T1000 (cell line): ENCODE measurements around the gene VEGFB.

ENCODE experiments used
- DNase-seq: peaks from one replicate; lab custom pipeline; 2025; ENCODE audit warnings: mixed read lengths; lab: John Stamatoyannopoulos, UW

VEGFB gene

GRCh38 chr11:64247729-64248531 is 13.5 kb downstream of the VEGFB start:
- no peak for DNase-seq

- DNase-seq = no peak
Measured at GRCh38 chr11:64248578-64248977, 14.2 kb downstream of the VEGFB start.

GRCh38 chr11:64249038-64249437 is 14.7 kb downstream of the VEGFB start:
- no peak for DNase-seq

- no peak for DNase-seq
Measured at GRCh38 chr11:64249563-64250414, 15.4 kb downstream of the VEGFB start.

GRCh38 chr11:64250415-64251015 is 16.1 kb downstream of the VEGFB start:
- DNase-seq = no peak

- DNase-seq = peak; percentile 45
Measured at GRCh38 chr11:64251016-64251752, 16.8 kb downstream of the VEGFB start, which contains the start of gene PLCB3. PLCB3 (plus strand) TSS chr11:64251530; CDS start chr11:64251650, 120 bp downstream.

- DNase-seq = no peak
Measured at GRCh38 chr11:64251753-64252002, 17.3 kb downstream of the VEGFB start.

- no peak for DNase-seq
Measured at GRCh38 chr11:64252003-64252872, 17.9 kb downstream of the VEGFB start.

GRCh38 chr11:64253043-64253442 is 18.7 kb downstream of the VEGFB start:
- no peak for DNase-seq

GRCh38 chr11:64253481-64253880 is 19.1 kb downstream of the VEGFB start:
- no peak for DNase-seq

- no peak for DNase-seq
Measured at GRCh38 chr11:64254326-64254725, 19.9 kb downstream of the VEGFB start.

- no peak for DNase-seq
Measured at GRCh38 chr11:64255135-64256128, 21.0 kb downstream of the VEGFB start.

GRCh38 chr11:64256300-64256699 is 21.9 kb downstream of the VEGFB start:
- no peak for DNase-seq

GRCh38 chr11:64258356-64258755 is 24.0 kb downstream of the VEGFB start:
- no peak for DNase-seq

- DNase-seq = no peak
Measured at GRCh38 chr11:64258946-64259532, 24.7 kb downstream of the VEGFB start.

GRCh38 chr11:64259533-64260067 is 25.2 kb downstream of the VEGFB start:
- no peak for DNase-seq

GRCh38 chr11:64260147-64260708 is 25.8 kb downstream of the VEGFB start:
- DNase-seq = no peak

GRCh38 chr11:64261556-64262080 is 27.2 kb downstream of the VEGFB start:
- DNase-seq = no peak
